Lung (tissue), 12 donors: ENCODE results near the gene FIGNL2. TPM values are rescaled to one million over a fixed set of nuclear protein-coding genes. Genes with fewer than 3 reads are reported as not detected.
A peak's percentile ranks its signal among the peaks of the same experiment; 100 is the strongest.

ENCODE experiments used
- ATAC-seq: fragments of 200-7000 bp; cut with Tn5 transposase; one replicate; pipeline ENCODE4 v1.9.1; 2020; ENCODE audit warnings: moderate number of reproducible peaks; ENCODE audit not compliant: insufficient read depth, low FRiP score
- DNase-seq, 3 donors: peaks; one replicate each; pipeline ENCODE4 v3.0.0-alpha.2; 2013 to 2017
- H3K27ac ChIP-seq, 2 donors: one replicate each; pipeline ENCODE4 v1.5.1; 2013; ENCODE audit warnings: mild to moderate bottlenecking in 2 of 2, moderate library complexity in 2 of 2, control low read depth in 1 of 2, inconsistent platforms in 1 of 2, low read depth in 1 of 2, low read length in 1 of 2
- H3K27me3 ChIP-seq, 3 donors: one replicate each; pipeline ENCODE4 v1.5.1; 2013; ENCODE audit warnings: low read length in 2 of 3; ENCODE audit not compliant: control insufficient read depth in 3 of 3, insufficient read depth in 3 of 3
- H3K36me3 ChIP-seq, 4 donors: one replicate each; pipeline ENCODE4 v1.5.1; 2013; ENCODE audit warnings: low read length in 4 of 4, mild to moderate bottlenecking in 1 of 4, moderate library complexity in 1 of 4; ENCODE audit not compliant: control insufficient read depth in 4 of 4, insufficient read depth in 4 of 4
- H3K4me1 ChIP-seq, 5 donors: one replicate each; pipeline ENCODE4 v1.5.1; 2013; ENCODE audit warnings: low read length in 5 of 5, mild to moderate bottlenecking in 2 of 5, moderate library complexity in 1 of 5; ENCODE audit not compliant: control insufficient read depth in 5 of 5, insufficient read depth in 5 of 5
- H3K4me3 ChIP-seq: one replicate; pipeline ENCODE4 v1.5.1; 2013; ENCODE audit warnings: mild to moderate bottlenecking, control low read depth, moderate library complexity
- H3K9ac ChIP-seq, 2 donors: one replicate each; pipeline ENCODE4 v1.5.1; 2013; ENCODE audit warnings: low read length in 2 of 2, control low read depth in 1 of 2; ENCODE audit not compliant: insufficient read depth in 1 of 2
- H3K9me3 ChIP-seq, 4 donors: one replicate each; pipeline ENCODE4 v1.5.1; 2013; ENCODE audit warnings: low read length in 3 of 4, mild to moderate bottlenecking in 1 of 4, moderate library complexity in 1 of 4; ENCODE audit not compliant: control insufficient read depth in 4 of 4, insufficient read depth in 3 of 4
- CTCF ChIP-seq: IDR thresholded peaks from 2 replicates; pipeline ENCODE4 v1.5.1; 2012; ENCODE audit warnings: mild to moderate bottlenecking; ENCODE audit errors: control extremely low read depth, extremely low read depth
- WGBS, 2 donors: extraction: QIAGEN DNeasy Blood & Tissue Kit; methylation state at CpG; one replicate each; pipeline ENCODE4 v1.1.7; 2013; 5-methylcytosine and 5-hydroxymethylcytosine counted together
- polyA plus RNA-seq, 2 donors: library from polyadenylated mRNA; stranded (reverse); fragments of 200-250 nt; gene quantifications; one replicate each; pipeline ENCODE4 v1.2.1, GENCODE V29; 2013
- total RNA-seq, 2 donors: library from RNA; depleted of rRNA in 1 of 2; stranded (reverse); fragments of >200 nt in 1 of 2; gene quantifications; one replicate each; pipeline ENCODE4 v1.2.1, GENCODE V29; 2014 to 2021
- donor health status: control.
- donor health status: control.
- donor health status: Bipolar disorder and iron deficiency.
- donor health status: healthy.
- donor health status: DM: yes; HTN: yes; CAD: no.

Gene FIGNL2
- total and polyA plus RNA-seq, 4 donors: 0.33 to 1.9 (median 0.80) TPM

- Histone ChIP-seq H3K27ac (no peak overlapping the region), H3K4me3 (no peak overlapping the region), H3K9me3 (peaks cover 0 to 2% (median 0%) of the 10 kb centered on the region in 4 donors), H3K36me3 (no peaks in the 10 kb centered on the region), H3K9ac (no peak overlapping the region), H3K4me1 (peaks cover 5 to 42% (median 16%) of the 10 kb centered on the region in 5 donors), H3K27me3 (no peaks in the 10 kb centered on the region)
- no peak for TF ChIP-seq CTCF
- ATAC-seq: no peak
- 64 to 82% methylated on average over 11 to 12 of the region's 12 CpGs for WGBS, 2 donors
- DNase-seq: peak in 2 of 3 donors; percentile 39 to 43
Measured at GRCh38 chr12:51864833-51865670, 16.5 kb upstream of the FIGNL2 start.

- H3K4me3 ChIP-seq: no peak overlapping the region
- ATAC-seq (peak; percentile 27), DNase-seq (peak; percentile 86 to 88 (median 87))
- H3K4me1 ChIP-seq: peaks cover 5 to 36% (median 14%) of the 10 kb centered on the region in 5 donors
- H3K27me3 ChIP-seq: no peaks in the 10 kb centered on the region
- H3K36me3 ChIP-seq: no peaks in the 10 kb centered on the region
- no peak for TF ChIP-seq CTCF
- peaks cover 0 to 2% (median 0%) of the 10 kb centered on the region in 4 donors for H3K9me3 ChIP-seq
- H3K9ac ChIP-seq: peak overlapping the region in 1 of 2 donors; percentile 71
- 13 to 18% methylated on average over 52 to 53 of the region's 53 CpGs for WGBS, 2 donors
- no peak overlapping the region for H3K27ac ChIP-seq
Measured at GRCh38 chr12:51863933-51864832, 15.7 kb upstream of the FIGNL2 start.

GRCh38 chr12:51863363-51863932 lies 14.9 kb upstream of the FIGNL2 start:
- no peaks in the 10 kb centered on the region for H3K27me3 ChIP-seq
- WGBS, 2 donors: 11 to 25% methylated on average over 17 of the region's 17 CpGs
- DNase-seq (no peak), ATAC-seq (no peak)
- H3K27ac ChIP-seq: no peak overlapping the region
- peaks cover 5 to 29% (median 12%) of the 10 kb centered on the region in 5 donors for H3K4me1 ChIP-seq
- peaks cover 0 to 2% (median 0%) of the 10 kb centered on the region in 4 donors for H3K9me3 ChIP-seq
- peak overlapping the region in 1 of 2 donors; percentile 71 for H3K9ac ChIP-seq
- no peak overlapping the region for H3K4me3 ChIP-seq
- no peaks in the 10 kb centered on the region for H3K36me3 ChIP-seq
- no peak for TF ChIP-seq CTCF
